GM19025 (cell line): ENCODE results near the gene CLCN6.
A peak's percentile ranks its signal among the peaks of the same experiment; 100 is the strongest.
"Not testable (repeated sequence)": the region's sequence is repeated elsewhere in the genome, so short reads cannot be mapped to it uniquely, and the experiment has no call there.

Experiments used
- ATAC-seq: cut with Tn5 transposase; IDR thresholded peaks from one replicate; pipeline ENCODE4 v1.9.1; 2021; ENCODE audit warnings: mild to moderate bottlenecking, low read depth, moderate library complexity; ENCODE audit not compliant: unreplicated experiment

The CLCN6 gene

GRCh38 chr1:11793819-11794218 is 12.2 kb upstream of the CLCN6 start:
- ATAC-seq = no peak

GRCh38 chr1:11794446-11795237 is 11.3 kb upstream of the CLCN6 start:
- no peak for ATAC-seq

- ATAC-seq = no peak
Measured at GRCh38 chr1:11795238-11795890, 10.6 kb upstream of the CLCN6 start.

GRCh38 chr1:11796036-11796828 is 9.8 kb upstream of the CLCN6 start:
- no peak for ATAC-seq

- no peak for ATAC-seq
Measured at GRCh38 chr1:11797525-11798216, 8.3 kb upstream of the CLCN6 start.

- ATAC-seq = no peak
Measured at GRCh38 chr1:11799099-11799498, 6.9 kb upstream of the CLCN6 start.

GRCh38 chr1:11799896-11800295 is 6.1 kb upstream of the CLCN6 start:
- ATAC-seq = no peak

- ATAC-seq = no peak
Measured at GRCh38 chr1:11800391-11800755, 5.6 kb upstream of the CLCN6 start.

- ATAC-seq = no peak
Measured at GRCh38 chr1:11800756-11801433, 5.1 kb upstream of the CLCN6 start.

- ATAC-seq = no peak
Measured at GRCh38 chr1:11802616-11802972, 3.4 kb upstream of the CLCN6 start.

- ATAC-seq = no peak
Measured at GRCh38 chr1:11802973-11803885, 2.8 kb upstream of the CLCN6 start.

GRCh38 chr1:11803924-11804665 is 1.9 kb upstream of the CLCN6 start:
- ATAC-seq = not testable (repeated sequence)

- no peak for ATAC-seq
Measured at GRCh38 chr1:11804666-11805421, 1.1 kb upstream of the CLCN6 start.

- ATAC-seq = peak; percentile 39
Measured at GRCh38 chr1:11806307-11806936, 431 bp downstream of the CLCN6 start.

GRCh38 chr1:11807133-11807532 is 1.1 kb downstream of the CLCN6 start:
- ATAC-seq = no peak

- ATAC-seq = no peak
Measured at GRCh38 chr1:11813021-11813420, 7.0 kb downstream of the CLCN6 start.

- no peak for ATAC-seq
Measured at GRCh38 chr1:11817192-11817591, 11.2 kb downstream of the CLCN6 start.
